ENCODE measurements around the gene EZR.

- TF ChIP-seq CTCF (IDR thresholded peaks at IDR 0.05; ENCODE audit: low read depth, low read length) (no peak), EZH2phosphoT487 (IDR thresholded peaks at IDR 0.05; ENCODE audit: low read depth) (no peak)
These were observed 11.4 kb downstream of the EZR start for GRCh38 chr6:158807515-158808441.

Data from OCI-LY3 (cell line).